ENCODE results near the gene RTN3.

Gene RTN3

GRCh38 chr11:63764679-63765647 is 83.7 kb downstream of the RTN3 start:
- peak overlapping the region; percentile 35 for H4K12ac ChIP-seq (ENCODE audit: low read depth, low read length)
- no peaks in the 10 kb centered on the region for H3K27me3 ChIP-seq (ENCODE audit: insufficient read depth, low read length)
- no peak overlapping the region for H3K9ac ChIP-seq (ENCODE audit: low read length)
- H3K9me3 ChIP-seq (ENCODE audit: insufficient read depth, low read depth, low read length), result no peaks in the 10 kb centered on the region
- H3K79me2 ChIP-seq (ENCODE audit: control insufficient read depth, insufficient read depth, low read length, poor library complexity), result peaks cover 26% of the 10 kb centered on the region
- H3K4ac ChIP-seq (ENCODE audit: low read depth, low read length), result peak overlapping the region; percentile 27
- no CpG with 5 or more reads among the region's 30 CpGs for WGBS (ENCODE audit: extremely low coverage, insufficient coverage, insufficient read length)
- peaks cover 45 to 52% of the 10 kb centered on the region in 2 experiments for H3K4me1 ChIP-seq (ENCODE audit: control insufficient read depth in 1 of 2, insufficient read depth in 2 of 2, low read length in 2 of 2)
- H3K14ac ChIP-seq (ENCODE audit: low read length), result peak overlapping the region; percentile 34
- H3K18ac ChIP-seq (ENCODE audit: low read length), result peak overlapping the region; percentile 46
- H2AK5ac ChIP-seq (ENCODE audit: low read length), result peak overlapping the region; percentile 35
- peak overlapping the region; percentile 22 for H3K27ac ChIP-seq (ENCODE audit: low read depth, low read length)
- H2AFZ ChIP-seq (ENCODE audit: insufficient read depth, low read length, poor library complexity), result no peak overlapping the region
- H3K23ac ChIP-seq (ENCODE audit: low read length), result no peak overlapping the region
- peak overlapping the region; percentile 2 for H3K4me2 ChIP-seq (ENCODE audit: low read length)
- H3K36me3 ChIP-seq (ENCODE audit: control insufficient read depth in 1 of 2, insufficient read depth in 2 of 2, low read length in 2 of 2), result peaks cover 35 to 49% of the 10 kb centered on the region in 2 experiments
- H2BK12ac ChIP-seq (ENCODE audit: low read length), result no peak overlapping the region
- H3K79me1 ChIP-seq (ENCODE audit: low read length), result peaks cover 37% of the 10 kb centered on the region
- H4K91ac ChIP-seq (ENCODE audit: low read depth, low read length), result peak overlapping the region; percentile 31
- H3K4me3 ChIP-seq (ENCODE audit: low read depth, low read length), result no peak overlapping the region
- no peak overlapping the region for H2BK5ac ChIP-seq (ENCODE audit: low read depth, low read length, poor library complexity)
- no peak overlapping the region for H4K8ac ChIP-seq (ENCODE audit: low read depth, low read length)
- DNase-seq, result no peak
- peak overlapping the region; percentile 25 for H2BK120ac ChIP-seq (ENCODE audit: insufficient read depth, low read length, poor library complexity)

GRCh38 chr11:63765688-63766241 is 84.5 kb downstream of the RTN3 start:
- Histone ChIP-seq H3K9me3 (ENCODE audit: insufficient read depth, low read depth, low read length) (no peaks in the 10 kb centered on the region), H3K36me3 (ENCODE audit: control insufficient read depth in 1 of 2, insufficient read depth in 2 of 2, low read length in 2 of 2) (peaks cover 34 to 45% of the 10 kb centered on the region in 2 experiments), H3K27me3 (ENCODE audit: insufficient read depth, low read length) (no peaks in the 10 kb centered on the region)

GRCh38 chr11:63766531-63767235 is 85.4 kb downstream of the RTN3 start:
- no peak overlapping the region for H4K12ac ChIP-seq (ENCODE audit: low read depth, low read length)
- H3K27ac ChIP-seq (ENCODE audit: low read depth, low read length), result no peak overlapping the region
- H3K9ac ChIP-seq (ENCODE audit: low read length), result no peak overlapping the region
- no peak overlapping the region for H2BK5ac ChIP-seq (ENCODE audit: low read depth, low read length, poor library complexity)
- no peak overlapping the region for H4K91ac ChIP-seq (ENCODE audit: low read depth, low read length)
- no CpG with 5 or more reads among the region's 7 CpGs for WGBS (ENCODE audit: extremely low coverage, insufficient coverage, insufficient read length)
- peak overlapping the region; percentile 47 for H2AK5ac ChIP-seq (ENCODE audit: low read length)
- no peak overlapping the region for H4K8ac ChIP-seq (ENCODE audit: low read depth, low read length)
- peaks cover 26% of the 10 kb centered on the region for H3K79me2 ChIP-seq (ENCODE audit: control insufficient read depth, insufficient read depth, low read length, poor library complexity)
- H3K4me3 ChIP-seq (ENCODE audit: low read depth, low read length), result no peak overlapping the region
- no peak overlapping the region for H2BK12ac ChIP-seq (ENCODE audit: low read length)
- peaks cover 28 to 40% of the 10 kb centered on the region in 2 experiments for H3K36me3 ChIP-seq (ENCODE audit: control insufficient read depth in 1 of 2, insufficient read depth in 2 of 2, low read length in 2 of 2)
- peak overlapping the region; percentile 70 for H3K4ac ChIP-seq (ENCODE audit: low read depth, low read length)
- H3K14ac ChIP-seq (ENCODE audit: low read length), result peak overlapping the region; percentile 36
- H3K27me3 ChIP-seq (ENCODE audit: insufficient read depth, low read length), result no peaks in the 10 kb centered on the region
- H3K23ac ChIP-seq (ENCODE audit: low read length), result no peak overlapping the region
- no peak overlapping the region for H2AFZ ChIP-seq (ENCODE audit: insufficient read depth, low read length, poor library complexity)
- peak overlapping the region; percentile 75 for H3K4me2 ChIP-seq (ENCODE audit: low read length)
- H2BK120ac ChIP-seq (ENCODE audit: insufficient read depth, low read length, poor library complexity), result no peak overlapping the region
- H3K18ac ChIP-seq (ENCODE audit: low read length), result peak overlapping the region; percentile 65
- DNase-seq, result no peak
- peaks cover 40% of the 10 kb centered on the region for H3K79me1 ChIP-seq (ENCODE audit: low read length)
- H3K9me3 ChIP-seq (ENCODE audit: insufficient read depth, low read depth, low read length), result no peaks in the 10 kb centered on the region
- H3K4me1 ChIP-seq (ENCODE audit: control insufficient read depth in 1 of 2, insufficient read depth in 2 of 2, low read length in 2 of 2), result peaks cover 48 to 55% of the 10 kb centered on the region in 2 experiments

More at GRCh38 chr11:63765688-63766241, 84.5 kb downstream of the RTN3 start:
- H4K8ac ChIP-seq (ENCODE audit: low read depth, low read length), result no peak overlapping the region
- H4K12ac ChIP-seq (ENCODE audit: low read depth, low read length), result no peak overlapping the region
- H3K18ac ChIP-seq (ENCODE audit: low read length), result peak overlapping the region; percentile 23
- no peak overlapping the region for H2AFZ ChIP-seq (ENCODE audit: insufficient read depth, low read length, poor library complexity)
- H3K4me1 ChIP-seq (ENCODE audit: control insufficient read depth in 1 of 2, insufficient read depth in 2 of 2, low read length in 2 of 2), result peaks cover 48 to 55% of the 10 kb centered on the region in 2 experiments
- no peak overlapping the region for H3K4me3 ChIP-seq (ENCODE audit: low read depth, low read length)
- H3K79me1 ChIP-seq (ENCODE audit: low read length), result peaks cover 40% of the 10 kb centered on the region
- H2BK5ac ChIP-seq (ENCODE audit: low read depth, low read length, poor library complexity), result no peak overlapping the region
- no peak overlapping the region for H2BK12ac ChIP-seq (ENCODE audit: low read length)
- WGBS (ENCODE audit: extremely low coverage, insufficient coverage, insufficient read length), result no CpG with 5 or more reads among the region's 18 CpGs
- no peak overlapping the region for H3K23ac ChIP-seq (ENCODE audit: low read length)
- no peak overlapping the region for H3K4me2 ChIP-seq (ENCODE audit: low read length)
- no peak for DNase-seq
- no peak overlapping the region for H4K91ac ChIP-seq (ENCODE audit: low read depth, low read length)
- H2AK5ac ChIP-seq (ENCODE audit: low read length), result no peak overlapping the region
- H3K4ac ChIP-seq (ENCODE audit: low read depth, low read length), result no peak overlapping the region
- H3K14ac ChIP-seq (ENCODE audit: low read length), result no peak overlapping the region
- no peak overlapping the region for H2BK120ac ChIP-seq (ENCODE audit: insufficient read depth, low read length, poor library complexity)
- no peak overlapping the region for H3K27ac ChIP-seq (ENCODE audit: low read depth, low read length)
- no peak overlapping the region for H3K9ac ChIP-seq (ENCODE audit: low read length)
- peaks cover 26% of the 10 kb centered on the region for H3K79me2 ChIP-seq (ENCODE audit: control insufficient read depth, insufficient read depth, low read length, poor library complexity)

- Histone ChIP-seq H3K4ac (ENCODE audit: low read depth, low read length) (peak overlapping the region; percentile 70), H2AFZ (ENCODE audit: insufficient read depth, low read length, poor library complexity) (no peak overlapping the region), H2AK5ac (ENCODE audit: low read length) (no peak overlapping the region), H4K12ac (ENCODE audit: low read depth, low read length) (no peak overlapping the region), H3K14ac (ENCODE audit: low read length) (no peak overlapping the region), H3K4me1 (ENCODE audit: control insufficient read depth in 1 of 2, insufficient read depth in 2 of 2, low read length in 2 of 2) (peaks cover 47 to 52% of the 10 kb centered on the region in 2 experiments), H2BK120ac (ENCODE audit: insufficient read depth, low read length, poor library complexity) (no peak overlapping the region), H3K9ac (ENCODE audit: low read length) (no peak overlapping the region), H3K23ac (ENCODE audit: low read length) (no peak overlapping the region), H3K79me1 (ENCODE audit: low read length) (peaks cover 40% of the 10 kb centered on the region), H3K27ac (ENCODE audit: low read depth, low read length) (no peak overlapping the region), H3K79me2 (ENCODE audit: control insufficient read depth, insufficient read depth, low read length, poor library complexity) (peaks cover 26% of the 10 kb centered on the region), H3K36me3 (ENCODE audit: control insufficient read depth in 1 of 2, insufficient read depth in 2 of 2, low read length in 2 of 2) (peaks cover 27 to 36% of the 10 kb centered on the region in 2 experiments), H3K9me3 (ENCODE audit: insufficient read depth, low read depth, low read length) (no peaks in the 10 kb centered on the region), H4K8ac (ENCODE audit: low read depth, low read length) (no peak overlapping the region), H2BK5ac (ENCODE audit: low read depth, low read length, poor library complexity) (no peak overlapping the region), H3K27me3 (ENCODE audit: insufficient read depth, low read length) (no peaks in the 10 kb centered on the region), H3K18ac (ENCODE audit: low read length) (no peak overlapping the region), H3K4me3 (ENCODE audit: low read depth, low read length) (peak overlapping the region; percentile 88), H2BK12ac (ENCODE audit: low read length) (no peak overlapping the region), H3K4me2 (ENCODE audit: low read length) (peak overlapping the region; percentile 75), H4K91ac (ENCODE audit: low read depth, low read length) (no peak overlapping the region)
- no CpG with 5 or more reads among the region's 4 CpGs for WGBS (ENCODE audit: extremely low coverage, insufficient coverage, insufficient read length)
- no peak for DNase-seq
These were observed 85.9 kb downstream of the RTN3 start for GRCh38 chr11:63767267-63767564.

Data from trophoblast cell (in vitro differentiated cells and primary cell).